B cell (primary cell): Measurements from ENCODE around the gene RNF146.

Source experiments
- EZH2 ChIP-seq: IDR thresholded peaks from 2 replicates; pipeline ENCODE4 v1.6.1; 2012; ENCODE audit warnings: borderline replicate concordance, low read depth, mild to moderate bottlenecking, moderate library complexity, low read length; ENCODE audit not compliant: insufficient read depth, poor library complexity, severe bottlenecking
- TF ChIP-seq, protein P1 (sequence below): fragments of 200-600 bp; IDR thresholded peaks from one replicate; pipeline ENCODE4 v1.8.0; 2022; ENCODE audit warnings: antibody characterized with exemption, mild to moderate bottlenecking

DNA sequence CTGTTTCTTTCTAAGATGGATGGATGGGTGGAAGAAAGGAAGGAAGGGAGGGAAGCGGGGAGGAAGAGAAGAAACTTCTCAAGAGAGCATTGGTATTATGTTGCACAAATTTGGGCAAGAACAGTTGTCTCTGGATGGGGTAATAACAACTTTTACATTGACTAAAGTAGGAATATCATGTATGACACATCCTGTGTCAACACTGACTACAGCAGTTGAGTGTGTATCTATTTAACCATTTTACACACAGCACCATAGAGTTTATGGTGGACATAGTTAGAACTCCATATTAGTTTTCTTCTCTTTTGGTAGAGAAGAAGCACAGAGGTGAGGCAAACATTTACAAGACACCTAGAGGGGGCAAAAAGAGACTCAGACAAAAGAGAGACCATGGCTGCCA lies 44.2 kb upstream of the RNF146 start:
- TF ChIP-seq, protein P1, sequence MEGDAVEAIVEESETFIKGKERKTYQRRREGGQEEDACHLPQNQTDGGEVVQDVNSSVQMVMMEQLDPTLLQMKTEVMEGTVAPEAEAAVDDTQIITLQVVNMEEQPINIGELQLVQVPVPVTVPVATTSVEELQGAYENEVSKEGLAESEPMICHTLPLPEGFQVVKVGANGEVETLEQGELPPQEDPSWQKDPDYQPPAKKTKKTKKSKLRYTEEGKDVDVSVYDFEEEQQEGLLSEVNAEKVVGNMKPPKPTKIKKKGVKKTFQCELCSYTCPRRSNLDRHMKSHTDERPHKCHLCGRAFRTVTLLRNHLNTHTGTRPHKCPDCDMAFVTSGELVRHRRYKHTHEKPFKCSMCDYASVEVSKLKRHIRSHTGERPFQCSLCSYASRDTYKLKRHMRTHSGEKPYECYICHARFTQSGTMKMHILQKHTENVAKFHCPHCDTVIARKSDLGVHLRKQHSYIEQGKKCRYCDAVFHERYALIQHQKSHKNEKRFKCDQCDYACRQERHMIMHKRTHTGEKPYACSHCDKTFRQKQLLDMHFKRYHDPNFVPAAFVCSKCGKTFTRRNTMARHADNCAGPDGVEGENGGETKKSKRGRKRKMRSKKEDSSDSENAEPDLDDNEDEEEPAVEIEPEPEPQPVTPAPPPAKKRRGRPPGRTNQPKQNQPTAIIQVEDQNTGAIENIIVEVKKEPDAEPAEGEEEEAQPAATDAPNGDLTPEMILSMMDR: no peak
- TF ChIP-seq EZH2: no peak
